GM18873 (cell line): Measurements from ENCODE around the gene PAQR9.

ENCODE experiments used
- ATAC-seq: cut with Tn5 transposase; IDR thresholded peaks from one replicate; pipeline ENCODE4 v1.9.1; 2021; ENCODE audit warnings: mild to moderate bottlenecking, moderate library complexity, moderate number of reproducible peaks; ENCODE audit not compliant: unreplicated experiment, low FRiP score

The PAQR9 gene

GRCh38 chr3:142983318-142983717 lies 19.8 kb upstream of the PAQR9 start:
- no peak for ATAC-seq

DNA sequence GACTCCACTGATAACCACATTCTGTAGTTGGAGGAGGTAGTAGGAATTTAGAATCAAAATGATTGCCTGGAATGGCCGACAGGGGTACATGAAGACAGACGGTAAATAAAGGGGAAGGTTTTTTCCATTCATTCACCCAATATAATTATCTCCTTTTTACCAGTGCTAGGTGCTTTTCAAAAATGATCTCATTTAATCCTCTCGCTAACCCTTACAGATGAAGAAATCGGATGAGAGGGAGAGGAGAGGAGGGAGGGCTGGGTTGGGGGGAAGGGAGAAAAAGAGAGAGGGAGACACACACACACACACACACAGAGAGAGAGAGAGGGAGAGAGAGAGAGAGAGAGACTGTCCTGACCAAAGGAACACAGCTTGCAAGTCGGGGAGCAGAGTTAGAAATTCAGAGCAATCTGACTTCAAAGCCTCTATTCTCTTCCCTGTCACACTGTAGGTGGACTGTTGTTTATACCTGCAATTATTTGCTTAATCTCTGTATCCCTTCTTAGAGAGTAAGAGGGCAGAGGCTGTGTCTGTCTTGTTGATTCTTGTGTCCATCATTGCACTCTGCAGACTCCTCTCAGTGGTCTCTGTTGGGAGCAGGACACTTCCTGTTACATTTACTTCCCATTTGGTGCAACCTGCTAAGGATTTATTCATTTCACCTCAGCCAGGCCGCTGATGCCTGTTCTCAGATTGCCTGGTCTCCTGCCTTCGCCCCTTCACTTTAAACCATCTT lies 18.7 kb upstream of the PAQR9 start:
- ATAC-seq, result no peak

GRCh38 chr3:142981108-142981507 lies 17.6 kb upstream of the PAQR9 start:
- no peak for ATAC-seq

DNA sequence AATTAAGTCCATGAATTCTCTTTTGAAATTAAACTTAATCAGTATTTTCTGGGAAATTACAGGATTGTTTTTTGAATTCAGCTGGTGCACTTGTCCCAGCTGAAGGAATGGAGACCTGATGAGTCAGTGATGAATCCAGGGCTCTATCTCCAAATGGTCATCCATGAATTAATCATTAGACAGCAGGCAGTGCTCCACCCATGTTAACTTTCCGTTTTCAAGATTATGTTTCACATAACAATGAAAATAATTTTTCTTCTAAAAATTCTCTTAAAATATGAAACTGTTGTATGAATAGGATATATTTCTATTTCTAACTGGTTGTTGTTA lies 13.9 kb upstream of the PAQR9 start:
- ATAC-seq, result no peak

DNA sequence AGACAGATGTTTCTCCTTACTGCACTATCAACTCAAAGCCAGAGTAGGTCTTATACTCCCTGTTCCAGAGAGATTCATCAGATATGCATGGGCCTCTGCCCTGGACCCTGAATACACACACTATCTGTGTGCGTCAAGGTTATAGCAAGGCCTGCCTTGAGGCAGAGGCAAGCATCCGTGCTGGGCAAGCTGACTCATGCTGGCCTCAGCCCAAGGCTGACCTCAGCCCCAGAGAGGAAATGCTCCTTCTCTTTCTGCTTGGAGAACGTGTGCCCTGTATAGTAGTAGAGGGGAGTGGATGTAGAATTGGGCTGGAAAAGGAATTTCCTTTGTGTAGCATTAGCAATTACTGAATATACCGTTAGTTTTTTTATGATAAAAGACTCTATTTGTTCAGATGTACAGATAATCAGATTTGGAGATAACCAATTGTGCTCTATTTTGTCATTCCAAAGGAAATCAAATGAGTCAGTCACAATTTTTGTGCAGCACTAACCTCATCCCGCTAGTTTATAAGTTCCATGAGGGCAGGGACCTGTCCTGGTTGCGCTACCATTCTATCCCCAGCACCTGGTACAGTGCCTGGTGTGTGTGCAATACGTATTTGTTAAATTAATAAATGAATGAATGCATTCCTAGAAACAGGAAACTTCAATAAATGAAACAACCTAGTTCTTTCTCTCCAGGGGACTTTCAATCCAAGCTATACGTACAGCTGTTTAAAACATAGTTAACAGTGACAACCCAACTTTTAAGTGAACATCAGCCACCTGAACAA lies 13.3 kb upstream of the PAQR9 start:
- no peak for ATAC-seq

- ATAC-seq, result no peak
These were observed 12.0 kb upstream of the PAQR9 start for GRCh38 chr3:142975316-142975995.

DNA sequence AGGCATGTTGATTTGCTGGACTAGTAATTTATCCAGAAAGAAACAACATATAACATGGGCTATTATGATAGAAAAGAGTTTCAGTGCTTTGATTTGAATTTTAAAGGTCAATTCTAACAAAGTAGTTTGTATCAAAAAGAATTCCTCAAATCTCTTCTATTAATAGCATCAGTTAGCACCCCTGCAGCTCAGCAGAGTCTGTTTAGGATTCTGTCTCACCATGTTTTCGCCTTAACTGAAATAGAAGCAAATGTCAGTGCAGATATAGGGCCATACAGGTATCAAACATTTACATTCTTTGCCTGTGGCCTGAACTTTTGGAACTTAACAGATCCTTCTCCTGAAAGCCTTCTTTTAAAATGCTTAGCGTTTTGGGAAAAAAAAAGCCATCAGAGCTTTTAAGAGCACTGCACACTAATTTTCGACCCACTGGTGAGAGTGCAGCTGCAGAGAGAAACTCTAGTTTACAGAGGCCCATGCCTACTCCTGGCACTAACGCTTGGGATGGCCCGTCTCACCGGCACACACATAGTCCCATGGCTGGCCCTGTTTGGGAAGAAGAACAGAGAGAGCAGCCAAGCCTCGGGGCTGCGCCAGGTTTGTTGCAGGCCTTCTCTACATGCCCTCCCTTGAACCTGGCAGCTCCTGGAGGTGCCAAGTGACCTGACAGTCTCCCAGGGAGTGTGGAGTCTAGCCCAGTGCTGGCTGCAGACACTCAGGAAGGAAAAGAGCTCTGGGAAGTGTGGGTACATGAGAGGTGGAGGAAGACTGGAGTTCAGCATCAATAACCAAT lies 9.9 kb upstream of the PAQR9 start:
- ATAC-seq, result no peak

- ATAC-seq, result no peak
These were observed 8.7 kb upstream of the PAQR9 start for GRCh38 chr3:142972092-142972753.

GRCh38 chr3:142971431-142971830 lies 8.0 kb upstream of the PAQR9 start:
- no peak for ATAC-seq

GRCh38 chr3:142968319-142969025 lies 5.0 kb upstream of the PAQR9 start:
- no peak for ATAC-seq

GRCh38 chr3:142966808-142967207 lies 3.3 kb upstream of the PAQR9 start:
- no peak for ATAC-seq

- no peak for ATAC-seq
These were observed 2.1 kb upstream of the PAQR9 start for GRCh38 chr3:142965581-142965980.

- no peak for ATAC-seq
These were observed 299 bp downstream of the PAQR9 start for GRCh38 chr3:142963234-142963515.

DNA sequence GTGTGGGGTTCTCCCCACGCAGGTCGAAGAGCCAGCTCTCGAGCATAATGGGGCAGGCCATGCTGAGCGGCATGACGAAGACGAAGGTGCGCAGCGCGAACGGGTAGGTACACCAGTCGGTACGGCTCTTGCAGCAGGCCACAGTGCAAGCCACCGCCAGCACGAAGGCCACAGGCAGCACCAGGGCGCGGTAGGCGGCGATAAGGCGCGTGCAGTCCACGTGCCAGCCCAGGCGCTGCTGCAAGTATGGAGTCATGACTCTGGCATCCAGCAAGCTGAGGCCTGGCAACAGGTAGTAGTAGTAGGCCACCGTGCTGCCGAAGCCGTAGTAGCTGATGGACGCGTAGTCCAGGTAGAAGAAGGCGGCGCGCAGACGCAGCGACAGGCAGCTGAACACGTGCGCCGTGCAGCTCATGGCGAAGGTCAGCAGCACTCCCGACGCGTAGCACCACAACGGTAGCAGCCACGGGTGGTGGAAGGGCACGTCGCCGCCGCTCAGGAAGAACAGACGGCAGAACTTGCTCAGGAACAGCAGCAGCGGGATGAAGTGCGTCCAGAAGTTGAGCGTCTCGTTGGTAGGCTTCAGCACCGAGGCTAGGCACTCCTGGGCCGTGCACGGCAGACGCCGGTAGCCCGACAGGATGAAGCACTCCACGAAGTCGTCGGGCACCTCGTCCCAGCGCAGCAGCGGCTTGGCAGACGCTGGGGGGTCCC lies 797 bp downstream of the PAQR9 start:
- ATAC-seq, result no peak

DNA sequence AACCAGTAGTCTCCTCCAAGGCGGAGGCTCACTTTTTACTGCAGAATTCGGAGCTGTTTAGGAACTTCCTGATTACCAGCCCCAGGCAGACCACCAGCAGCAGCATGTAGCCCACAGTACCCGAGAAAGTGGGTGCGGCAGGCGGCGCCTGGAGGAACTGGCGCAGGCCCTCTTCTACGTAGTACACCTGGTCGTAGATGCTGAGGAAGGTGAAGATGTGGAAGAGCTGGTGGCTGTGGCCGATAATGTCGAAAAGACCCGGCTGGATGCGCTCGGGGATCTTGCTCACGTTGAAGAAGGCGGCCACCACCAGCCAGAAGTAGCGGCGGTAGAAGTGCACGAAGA lies 1.3 kb downstream of the PAQR9 start:
- ATAC-seq, result no peak

- no peak for ATAC-seq
These were observed 1.9 kb downstream of the PAQR9 start for GRCh38 chr3:142961539-142961938.

GRCh38 chr3:142960322-142960850 lies 3.1 kb downstream of the PAQR9 start:
- no peak for ATAC-seq

DNA sequence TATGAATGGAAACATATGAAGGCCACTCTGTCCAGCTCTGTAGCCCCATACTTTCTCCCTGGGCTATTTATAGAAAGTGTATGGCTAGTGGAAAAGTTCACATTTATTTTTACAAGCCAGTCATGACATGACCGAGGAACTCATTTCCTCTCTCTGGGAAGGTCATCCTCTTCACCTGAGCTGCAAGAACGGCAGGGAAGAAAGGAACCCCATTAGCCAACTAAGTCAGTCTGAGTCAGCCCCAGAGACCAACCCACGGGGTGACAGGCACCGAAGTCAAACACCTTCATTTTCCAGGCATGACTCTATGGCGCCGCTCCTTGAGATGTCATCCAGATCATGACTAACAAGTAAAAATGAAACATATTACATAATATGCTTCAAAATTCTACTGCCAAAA lies 4.8 kb downstream of the PAQR9 start:
- ATAC-seq, result no peak

- ATAC-seq, result no peak
These were observed 10.0 kb downstream of the PAQR9 start for GRCh38 chr3:142953443-142953842.
